Psoas muscle (tissue), 8 donors: ENCODE data around the gene CCDC154. TPM values are rescaled to one million over a fixed set of nuclear protein-coding genes. Genes with fewer than 3 reads are reported as not detected.

ENCODE experiments used
- ATAC-seq, 4 donors: fragments of 200-7000 bp; cut with Tn5 transposase; one replicate each; pipeline ENCODE4 v1.9.1; 2020; ENCODE audit warnings: moderate library complexity in 3 of 4, mild to moderate bottlenecking in 2 of 4
- DNase-seq, 2 donors: peaks; one replicate each; pipeline ENCODE4 v3.0.0-alpha.2; 2020
- H3K27ac ChIP-seq: fragments of 200-600 bp; one replicate; pipeline ENCODE4 v1.8.0; 2022
- H3K27me3 ChIP-seq, 3 donors: fragments of 200-600 bp in 1 of 3; one replicate each; pipeline versions ENCODE4 v1.6.1 to v1.8.0; 2013 to 2022; ENCODE audit warnings: low read length in 2 of 3, mild to moderate bottlenecking in 2 of 3, moderate library complexity in 1 of 3; ENCODE audit not compliant: insufficient read depth in 3 of 3
- H3K36me3 ChIP-seq, 2 donors: fragments of 200-600 bp in 1 of 2; one replicate each; pipeline versions ENCODE4 v1.6.1 to v1.8.0; 2013 to 2022; ENCODE audit warnings: low read depth in 1 of 2, mild to moderate bottlenecking in 1 of 2, moderate library complexity in 1 of 2; ENCODE audit not compliant: insufficient read depth in 1 of 2
- H3K4me1 ChIP-seq: fragments of 200-600 bp; one replicate; pipeline ENCODE4 v1.8.0; 2022
- H3K4me3 ChIP-seq: fragments of 200-600 bp; one replicate; pipeline ENCODE4 v1.8.0; 2022; ENCODE audit warnings: mild to moderate bottlenecking
- H3K9me3 ChIP-seq: fragments of 200-600 bp; one replicate; pipeline ENCODE4 v1.8.0; 2022
- CTCF ChIP-seq: fragments of 200-600 bp; IDR thresholded peaks from one replicate; pipeline ENCODE4 v1.8.0; 2022; ENCODE audit warnings: antibody characterized with exemption
- WGBS, 3 donors: extraction: QIAGEN DNeasy Blood & Tissue Kit; methylation state at CpG; one replicate each; pipeline versions ENCODE4 v1.1.6 to v1.1.7; 2013; 5-methylcytosine and 5-hydroxymethylcytosine counted together
- intact Hi-C, 2 donors: fragments of 100-400 bp; cut with DNase I; formaldehyde crosslinking; loops; one replicate each; pipeline versions ENCODE4 v1.11.0 to v1.14.2; 2022
- polyA plus RNA-seq, 3 donors: library from polyadenylated mRNA; stranded (reverse); fragments of 200-250 nt; gene quantifications; one replicate each; pipeline ENCODE4 v1.2.3, GENCODE V29; 2013
- total RNA-seq, 4 donors: library from RNA; stranded (reverse); fragmentation: NEBNext Ultra II Directional in 2 of 4; extraction: Animal tissue kit (Norgen Biotek cat#: 25700) in 2 of 4; gene quantifications; one replicate each; pipeline versions ENCODE4 v1.2.1 to v1.2.4, GENCODE V29; 2021 to 2023
- donor health status: healthy with polysubstance abuse.
- donor health status: DM: no; HTN: no; CAD: no; lungs with moderate emphysema.
- donor health status: Bipolar disorder and iron deficiency.
- donor health status: healthy.
- donor health status: DM: yes; HTN: yes; CAD: no.
- donor health status: DM: no; HTN: no; CAD: no.
- donor health status: DM: no; HTN: no; CAD: no.
- donor health status: DM: yes; HTN: yes; CAD: no.

Gene CCDC154
- total and polyA plus RNA-seq, 7 donors, result 0.21 to 1.5 (median 0.40) TPM; not detected in 1

GRCh38 chr16:1458336-1458976, 14.1 kb upstream of the CCDC154 start:
- TF ChIP-seq CTCF, result no peak
- Histone ChIP-seq H3K27me3 (no peaks in the 10 kb centered on the region), H3K9me3 (no peaks in the 10 kb centered on the region), H3K4me3 (no peak overlapping the region), H3K36me3 (peaks cover 5 to 76% of the 10 kb centered on the region in 2 donors), H3K4me1 (no peaks in the 10 kb centered on the region), H3K27ac (no peak overlapping the region)
- 90 to 94% (median 92%) methylated on average over 26 of the region's 26 CpGs for WGBS, 3 donors
- intact Hi-C loops, result no loop called here
- no peak for DNase-seq
- ATAC-seq, result no peak

GRCh38 chr16:1457489-1458245, 13.3 kb upstream of the CCDC154 start:
- H3K27me3 ChIP-seq, result no peaks in the 10 kb centered on the region
- H3K9me3 ChIP-seq, result no peaks in the 10 kb centered on the region
- no peaks in the 10 kb centered on the region for H3K4me1 ChIP-seq
- TF ChIP-seq CTCF, result no peak
- intact Hi-C loops, result no loop called here
- H3K36me3 ChIP-seq, result peaks cover 5 to 82% of the 10 kb centered on the region in 2 donors
- no peak overlapping the region for H3K4me3 ChIP-seq
- DNase-seq (no peak), ATAC-seq (peak in 1 of 4 donors; percentile 12)
- WGBS, 3 donors, result 85 to 93% (median 90%) methylated on average over 35 to 42 of the region's 42 CpGs
- no peak overlapping the region for H3K27ac ChIP-seq

- DNase-seq (no peak), ATAC-seq (no peak)
- Histone ChIP-seq H3K4me1 (no peaks in the 10 kb centered on the region), H3K36me3 (peaks cover 7 to 89% of the 10 kb centered on the region in 2 donors), H3K27me3 (no peaks in the 10 kb centered on the region), H3K27ac (no peak overlapping the region), H3K9me3 (no peaks in the 10 kb centered on the region), H3K4me3 (no peak overlapping the region)
- intact Hi-C loops, result no loop called here
- TF ChIP-seq CTCF, result no peak
- WGBS, 3 donors, result 90 to 92% (median 90%) methylated on average over 16 of the region's 16 CpGs
Measured at GRCh38 chr16:1456951-1457350, 12.6 kb upstream of the CCDC154 start.

- no peak overlapping the region for H3K27ac ChIP-seq
- no peaks in the 10 kb centered on the region for H3K27me3 ChIP-seq
- DNase-seq, result no peak
- no peaks in the 10 kb centered on the region for H3K9me3 ChIP-seq
- peaks cover 4 to 90% of the 10 kb centered on the region in 2 donors for H3K36me3 ChIP-seq
- ATAC-seq, result no peak
- WGBS, 3 donors, result 91 to 94% (median 91%) methylated on average over 37 to 41 of the region's 41 CpGs
- H3K4me3 ChIP-seq, result no peak overlapping the region
- TF ChIP-seq CTCF, result no peak
- intact Hi-C loops, result no loop called here
- no peaks in the 10 kb centered on the region for H3K4me1 ChIP-seq
Measured at GRCh38 chr16:1455190-1456171, 11.1 kb upstream of the CCDC154 start.
